ENCODE results near the gene DGKH. TPM values are rescaled to one million over a fixed set of nuclear protein-coding genes. Genes with fewer than 3 reads are reported as not detected.
A peak's percentile ranks its signal among the peaks of the same experiment; 100 is the strongest.

The DGKH gene
- total RNA-seq, 4 donors from 2014 or later, result 18.6 to 32.5 (median 19.6) TPM

DNA sequence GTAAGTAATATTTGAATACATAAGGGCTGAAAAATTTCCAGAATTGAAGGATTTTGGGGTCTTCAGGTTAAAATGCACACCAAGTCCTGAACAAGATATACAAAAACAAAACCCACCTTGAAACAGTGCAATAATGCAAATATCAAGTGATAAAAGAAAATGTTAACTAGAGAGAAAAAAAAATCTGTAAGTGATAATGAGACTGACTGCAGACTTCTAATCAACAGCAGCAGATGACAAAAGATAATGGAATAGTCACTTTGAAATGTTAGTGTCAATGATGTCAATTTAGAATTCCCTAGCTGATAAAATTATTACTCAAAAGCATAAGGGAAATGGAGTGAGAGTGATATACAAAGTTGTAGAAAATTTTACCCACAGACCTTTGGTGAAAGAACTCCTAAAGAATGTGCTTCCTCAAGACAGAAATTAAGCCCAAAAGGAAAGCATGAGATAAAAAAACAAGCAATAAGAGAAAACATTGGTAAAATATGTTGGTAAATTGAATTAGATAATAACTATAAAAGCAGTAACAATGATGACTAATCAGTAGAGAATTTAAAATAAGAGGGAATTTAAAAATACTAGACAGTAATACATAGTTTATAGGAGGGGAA, 12.4 kb upstream of the DGKH start:
- no peak for TF ChIP-seq EP300 (IDR thresholded peaks at IDR 0.05)
- TF ChIP-seq POLR2AphosphoS5 (IDR thresholded peaks at IDR 0.05), result no peak
- TF ChIP-seq, protein P1, sequence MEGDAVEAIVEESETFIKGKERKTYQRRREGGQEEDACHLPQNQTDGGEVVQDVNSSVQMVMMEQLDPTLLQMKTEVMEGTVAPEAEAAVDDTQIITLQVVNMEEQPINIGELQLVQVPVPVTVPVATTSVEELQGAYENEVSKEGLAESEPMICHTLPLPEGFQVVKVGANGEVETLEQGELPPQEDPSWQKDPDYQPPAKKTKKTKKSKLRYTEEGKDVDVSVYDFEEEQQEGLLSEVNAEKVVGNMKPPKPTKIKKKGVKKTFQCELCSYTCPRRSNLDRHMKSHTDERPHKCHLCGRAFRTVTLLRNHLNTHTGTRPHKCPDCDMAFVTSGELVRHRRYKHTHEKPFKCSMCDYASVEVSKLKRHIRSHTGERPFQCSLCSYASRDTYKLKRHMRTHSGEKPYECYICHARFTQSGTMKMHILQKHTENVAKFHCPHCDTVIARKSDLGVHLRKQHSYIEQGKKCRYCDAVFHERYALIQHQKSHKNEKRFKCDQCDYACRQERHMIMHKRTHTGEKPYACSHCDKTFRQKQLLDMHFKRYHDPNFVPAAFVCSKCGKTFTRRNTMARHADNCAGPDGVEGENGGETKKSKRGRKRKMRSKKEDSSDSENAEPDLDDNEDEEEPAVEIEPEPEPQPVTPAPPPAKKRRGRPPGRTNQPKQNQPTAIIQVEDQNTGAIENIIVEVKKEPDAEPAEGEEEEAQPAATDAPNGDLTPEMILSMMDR (IDR thresholded peaks at IDR 0.05), result no peak
- no peak for TF ChIP-seq POLR2A (IDR thresholded peaks at IDR 0.05)
- Histone ChIP-seq H3K36me3 (no peaks in the 10 kb centered on the region), H3K9me3 (no peaks in the 10 kb centered on the region), H3K27ac (no peak overlapping the region), H3K27me3 (no peaks in the 10 kb centered on the region), H3K4me1 (peaks cover 0 to 10% (median 0%) of the 10 kb centered on the region in 3 donors), H3K4me3 (no peak overlapping the region)
- ATAC-seq, result no peak

DNA sequence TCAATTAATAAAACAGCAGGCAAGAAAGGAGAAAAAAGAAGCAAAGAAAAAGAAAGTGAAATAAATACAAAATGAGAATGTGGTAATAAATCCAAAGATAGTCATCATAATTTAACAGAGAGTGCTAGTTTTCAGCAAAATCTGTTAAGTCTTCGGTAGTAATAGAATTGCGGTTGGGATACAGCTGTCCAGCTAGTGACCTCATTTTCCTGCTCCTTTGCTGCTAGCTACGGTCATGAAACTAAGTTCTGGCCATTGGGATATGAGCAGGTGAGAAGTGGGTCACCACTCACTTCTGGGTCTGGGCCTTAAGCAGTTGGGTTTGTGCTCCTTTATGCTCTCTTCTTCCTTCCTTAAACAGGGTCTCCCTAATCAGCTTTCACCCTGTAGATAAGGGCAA, 11.7 kb upstream of the DGKH start:
- Histone ChIP-seq H3K4me3 (no peak overlapping the region), H3K27ac (no peak overlapping the region), H3K27me3 (no peaks in the 10 kb centered on the region), H3K4me1 (peaks cover 0 to 14% (median 0%) of the 10 kb centered on the region in 3 donors), H3K36me3 (no peaks in the 10 kb centered on the region), H3K9me3 (no peaks in the 10 kb centered on the region)
- 88 to 93% methylated on average over 3 of the region's 3 CpGs for WGBS, 2 donors (ENCODE audit: low coverage in 1 of 2)
- TF ChIP-seq POLR2AphosphoS5 (IDR thresholded peaks at IDR 0.05), result no peak
- TF ChIP-seq EP300 (IDR thresholded peaks at IDR 0.05), result no peak
- TF ChIP-seq, protein P1 (IDR thresholded peaks at IDR 0.05), result no peak
- TF ChIP-seq POLR2A (IDR thresholded peaks at IDR 0.05), result no peak
- ATAC-seq, result no peak

DNA sequence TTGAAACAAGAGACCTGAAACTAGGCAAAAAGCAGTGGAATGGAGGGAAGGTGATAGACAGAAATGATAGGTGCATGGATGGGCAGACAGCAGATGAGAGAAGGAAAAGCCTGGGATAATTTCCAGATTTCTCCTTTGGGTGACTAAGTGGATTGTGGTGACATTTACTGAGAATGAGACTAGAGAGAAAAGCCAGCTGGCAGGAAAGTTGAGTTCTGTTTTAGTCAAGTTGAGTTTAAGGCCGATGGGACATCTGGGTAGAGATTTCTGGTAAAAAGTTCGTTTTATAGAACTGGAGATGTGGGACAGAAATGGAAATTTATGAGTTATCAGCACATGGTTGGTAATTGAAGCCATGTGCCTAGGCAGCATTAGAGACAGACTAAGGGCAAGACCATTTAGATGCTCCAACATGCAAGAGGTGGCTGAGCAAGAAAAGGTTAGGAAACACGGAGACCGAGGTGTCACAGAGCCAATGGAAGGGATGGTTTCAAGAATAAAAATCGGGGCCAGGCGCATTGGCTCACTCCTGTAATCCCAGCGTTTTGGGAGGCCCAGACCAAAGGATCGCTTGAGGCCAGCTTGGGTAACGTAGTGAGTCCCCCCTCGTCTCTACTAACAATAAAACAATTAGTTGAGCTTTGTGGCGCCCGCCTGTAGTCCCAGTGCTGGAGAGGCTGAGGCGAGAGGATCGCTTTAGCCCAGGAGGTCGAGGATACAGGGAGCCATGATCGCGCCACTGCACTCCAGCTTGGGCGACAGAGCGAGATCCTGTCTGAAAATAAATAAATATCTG, 9.6 kb upstream of the DGKH start:
- H3K4me3 ChIP-seq, result peak overlapping the region in 1 of 2 donors; percentile 88
- ATAC-seq, result no peak
- peaks cover 0 to 31% (median 0%) of the 10 kb centered on the region in 3 donors for H3K4me1 ChIP-seq
- H3K27me3 ChIP-seq, result no peaks in the 10 kb centered on the region
- no peaks in the 10 kb centered on the region for H3K9me3 ChIP-seq
- no peaks in the 10 kb centered on the region for H3K36me3 ChIP-seq
- WGBS, 2 donors (ENCODE audit: low coverage in 1 of 2), result 90 to 92% methylated on average over 11 of the region's 19 CpGs
- peak overlapping the region in 3 of 4 donors; percentile 98 to 99 (median 99) for H3K27ac ChIP-seq
- TF ChIP-seq, protein P1 (IDR thresholded peaks at IDR 0.05), result no peak
- TF ChIP-seq POLR2AphosphoS5 (IDR thresholded peaks at IDR 0.05) (no peak), POLR2A (IDR thresholded peaks at IDR 0.05) (no peak), EP300 (IDR thresholded peaks at IDR 0.05) (no peak)

DNA sequence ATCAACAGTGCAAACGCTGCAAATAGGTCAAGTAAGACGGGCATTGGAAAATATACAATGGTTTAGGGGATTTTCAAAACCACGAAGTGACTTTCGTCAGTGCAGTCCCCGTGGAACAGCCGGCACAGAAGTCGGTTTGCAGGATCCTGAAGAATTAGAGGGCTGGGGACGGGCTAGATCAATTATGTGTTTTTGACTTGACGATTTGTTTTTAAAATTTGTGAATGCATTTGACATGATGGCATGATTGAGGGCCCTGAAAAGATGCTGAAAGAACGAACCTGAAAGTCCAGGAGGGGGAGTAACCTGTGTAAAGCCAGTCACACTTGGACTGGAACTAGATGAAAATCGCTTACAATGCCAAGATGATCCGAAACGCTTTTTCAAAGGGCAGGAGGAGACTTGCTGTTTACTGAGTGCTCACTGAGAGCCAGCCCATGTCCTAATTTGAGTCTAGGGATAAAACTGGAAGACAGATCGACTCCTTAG, 8.9 kb upstream of the DGKH start:
- H3K9me3 ChIP-seq, result no peaks in the 10 kb centered on the region
- peak; percentile 8 for TF ChIP-seq POLR2AphosphoS5 (IDR thresholded peaks at IDR 0.05)
- TF ChIP-seq, protein P1 (IDR thresholded peaks at IDR 0.05), result no peak
- WGBS, 2 donors (ENCODE audit: low coverage in 1 of 2), result 17 to 20% methylated on average over 12 to 14 of the region's 14 CpGs
- H3K27ac ChIP-seq, result peak overlapping the region; percentile 93 to 99 (median 98)
- ATAC-seq, result peak; percentile 8
- H3K4me3 ChIP-seq, result peak overlapping the region; percentile 81 to 88
- no peaks in the 10 kb centered on the region for H3K27me3 ChIP-seq
- H3K36me3 ChIP-seq, result no peaks in the 10 kb centered on the region
- H3K4me1 ChIP-seq, result peaks cover 0 to 31% (median 0%) of the 10 kb centered on the region in 3 donors

Data from gastroesophageal sphincter (tissue), 4 donors.